ENCODE data around the gene ING4. TPM values are rescaled to one million over a fixed set of nuclear protein-coding genes. Genes with fewer than 3 reads are reported as not detected.

The ING4 gene
- total RNA-seq, 2 donors from 2014 or later = 21.8 to 22.6 TPM

- TF ChIP-seq CTCF (IDR thresholded peaks at IDR 0.05) = no peak
- H3K4me1 ChIP-seq = peaks cover 0 to 57% of the 10 kb centered on the region in 2 donors
- no peak overlapping the region for H3K4me3 ChIP-seq
Measured at GRCh38 chr12:6607751-6608591, 54.9 kb downstream of the ING4 start.

DNA sequence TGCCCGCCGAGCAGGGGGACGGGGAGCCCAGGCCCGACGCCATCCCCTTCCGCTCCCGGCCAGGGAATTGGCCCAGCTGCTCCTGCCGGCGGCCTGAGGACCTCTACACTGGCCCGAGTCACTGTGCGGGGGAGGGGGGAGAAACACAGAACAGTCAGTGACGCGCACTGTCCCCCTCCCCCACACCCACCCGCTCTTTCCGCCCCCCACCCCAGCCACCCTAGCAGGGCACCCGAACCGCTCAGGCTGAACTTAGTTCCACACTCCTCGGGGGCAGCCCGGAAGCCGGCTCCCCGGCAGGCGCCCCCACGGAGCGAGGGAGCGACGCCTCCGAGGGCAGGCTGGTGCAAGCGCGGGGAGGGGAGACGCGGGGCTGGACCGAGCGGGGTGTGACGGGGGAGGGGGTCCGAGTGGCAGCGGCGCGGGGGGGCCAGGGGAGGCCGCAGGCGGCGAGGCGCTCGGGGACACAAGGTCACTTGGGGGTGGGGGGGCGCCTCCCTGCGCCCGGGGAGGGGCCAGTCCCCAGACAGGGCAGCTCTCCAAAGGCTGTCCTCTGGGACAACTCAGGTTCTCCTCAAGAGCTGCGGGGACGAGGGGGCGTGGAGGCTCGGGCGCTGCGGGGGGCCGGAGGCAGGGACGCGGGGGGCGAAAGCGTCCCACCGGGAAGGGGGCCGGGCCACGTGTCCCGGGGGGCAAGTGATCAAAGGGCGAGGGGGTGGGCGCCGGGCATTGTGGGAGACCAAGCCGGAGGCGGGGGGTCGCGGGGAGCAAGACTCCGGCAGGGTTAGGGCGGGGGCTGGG, 56.4 kb downstream of the ING4 start:
- peaks cover 0 to 53% of the 10 kb centered on the region in 2 donors for H3K4me1 ChIP-seq
- H3K4me3 ChIP-seq = peak overlapping the region; percentile 73 to 98
- no peaks in the 10 kb centered on the region for H3K9me3 ChIP-seq
- H3K27ac ChIP-seq = peak overlapping the region; percentile 96 to 99
- DNase-seq (ENCODE audit: low spot score) = peak; percentile 67
- H3K27me3 ChIP-seq = no peaks in the 10 kb centered on the region
- TF ChIP-seq CTCF (IDR thresholded peaks at IDR 0.05) = no peak
- peaks cover 11% of the 10 kb centered on the region for H3K36me3 ChIP-seq

More at GRCh38 chr12:6607751-6608591, 54.9 kb downstream of the ING4 start:
- peak; percentile 69 for DNase-seq (ENCODE audit: low spot score)
- Histone ChIP-seq H3K27ac (peak overlapping the region; percentile 96 to 99), H3K36me3 (no peaks in the 10 kb centered on the region), H3K27me3 (no peaks in the 10 kb centered on the region), H3K9me3 (no peaks in the 10 kb centered on the region)

- H3K4me3 ChIP-seq = peak overlapping the region; percentile 73 to 98
- peak in 1 of 2 donors; percentile 17 for TF ChIP-seq CTCF (IDR thresholded peaks at IDR 0.05)
- H3K27me3 ChIP-seq = no peaks in the 10 kb centered on the region
- no peak for DNase-seq (ENCODE audit: low spot score)
- peak overlapping the region; percentile 96 to 99 for H3K27ac ChIP-seq
- H3K36me3 ChIP-seq = peaks cover 20% of the 10 kb centered on the region
- peaks cover 0 to 51% of the 10 kb centered on the region in 2 donors for H3K4me1 ChIP-seq
- no peaks in the 10 kb centered on the region for H3K9me3 ChIP-seq
Measured at GRCh38 chr12:6605421-6606330, 57.2 kb downstream of the ING4 start.

GRCh38 chr12:6604259-6605029, 58.5 kb downstream of the ING4 start:
- Histone ChIP-seq H3K27me3 (no peaks in the 10 kb centered on the region), H3K27ac (peak overlapping the region; percentile 96 to 99), H3K36me3 (peaks cover 32% of the 10 kb centered on the region), H3K4me1 (peaks cover 0 to 53% of the 10 kb centered on the region in 2 donors), H3K9me3 (no peaks in the 10 kb centered on the region), H3K4me3 (peak overlapping the region; percentile 73 to 98)
- TF ChIP-seq CTCF (IDR thresholded peaks at IDR 0.05) = no peak
- DNase-seq (ENCODE audit: low spot score) = no peak
